ENCODE data around the gene B3GNT2. TPM values are rescaled to one million over a fixed set of nuclear protein-coding genes. Genes with fewer than 3 reads are reported as not detected.

The B3GNT2 gene
- total RNA-seq, 4 donors from 2014 or later, result 16.9 to 36.9 (median 20.3) TPM

GRCh38 chr2:62203459-62203858 is 7.5 kb downstream of the B3GNT2 start:
- peaks cover 40% of the 10 kb centered on the region for H3K4me1 ChIP-seq
- no peak overlapping the region for H3K27ac ChIP-seq
- H3K9me3 ChIP-seq, result no peaks in the 10 kb centered on the region

GRCh38 chr2:62204998-62205496 is 9.1 kb downstream of the B3GNT2 start:
- WGBS, result 69% methylated on average over 14 of the region's 14 CpGs
- H3K4me1 ChIP-seq, result peaks cover 35% of the 10 kb centered on the region
- TF ChIP-seq EP300 (IDR thresholded peaks at IDR 0.05) (no peak), POLR2A (IDR thresholded peaks at IDR 0.05) (no peak), CTCF (IDR thresholded peaks at IDR 0.05) (no peak), POLR2AphosphoS5 (IDR thresholded peaks at IDR 0.05) (no peak)
- no peak overlapping the region for H3K27ac ChIP-seq
- H3K4me3 ChIP-seq, result no peak overlapping the region
- no peak for DNase-seq (ENCODE audit: low spot score in 2 of 2)
- H3K9me3 ChIP-seq, result no peaks in the 10 kb centered on the region
- no peaks in the 10 kb centered on the region for H3K27me3 ChIP-seq
- H3K36me3 ChIP-seq, result no peaks in the 10 kb centered on the region

More at GRCh38 chr2:62203459-62203858, 7.5 kb downstream of the B3GNT2 start:
- no peak for DNase-seq (ENCODE audit: low spot score in 2 of 2)
- TF ChIP-seq POLR2AphosphoS5 (IDR thresholded peaks at IDR 0.05) (no peak), POLR2A (IDR thresholded peaks at IDR 0.05) (no peak), CTCF (IDR thresholded peaks at IDR 0.05) (no peak), EP300 (IDR thresholded peaks at IDR 0.05) (no peak)
- 96% methylated on average over 1 of the region's 1 CpG for WGBS
- Histone ChIP-seq H3K4me3 (no peak overlapping the region), H3K36me3 (no peaks in the 10 kb centered on the region), H3K27me3 (no peaks in the 10 kb centered on the region)

GRCh38 chr2:62205554-62205953 is 9.6 kb downstream of the B3GNT2 start:
- TF ChIP-seq CTCF (IDR thresholded peaks at IDR 0.05), result no peak
- no peak for TF ChIP-seq POLR2AphosphoS5 (IDR thresholded peaks at IDR 0.05)
- no peak for TF ChIP-seq POLR2A (IDR thresholded peaks at IDR 0.05)
- TF ChIP-seq EP300 (IDR thresholded peaks at IDR 0.05), result no peak
- H3K4me1 ChIP-seq, result peaks cover 30% of the 10 kb centered on the region
- H3K9me3 ChIP-seq, result no peaks in the 10 kb centered on the region
- H3K27me3 ChIP-seq, result no peaks in the 10 kb centered on the region
- no peaks in the 10 kb centered on the region for H3K36me3 ChIP-seq
- no peak overlapping the region for H3K27ac ChIP-seq
- H3K4me3 ChIP-seq, result no peak overlapping the region
- DNase-seq (ENCODE audit: low spot score in 2 of 2), result no peak
- WGBS, result 83% methylated on average over 6 of the region's 6 CpGs

- Histone ChIP-seq H3K9me3 (no peaks in the 10 kb centered on the region), H3K27ac (no peak overlapping the region), H3K4me1 (peaks cover 28% of the 10 kb centered on the region), H3K36me3 (no peaks in the 10 kb centered on the region), H3K4me3 (no peak overlapping the region), H3K27me3 (no peaks in the 10 kb centered on the region)
- no peak for DNase-seq (ENCODE audit: low spot score in 2 of 2)
- TF ChIP-seq POLR2AphosphoS5 (IDR thresholded peaks at IDR 0.05) (no peak), EP300 (IDR thresholded peaks at IDR 0.05) (no peak), POLR2A (IDR thresholded peaks at IDR 0.05) (no peak), CTCF (IDR thresholded peaks at IDR 0.05) (no peak)
- 94% methylated on average over 5 of the region's 5 CpGs for WGBS
Observed at GRCh38 chr2:62206024-62206423, 10.1 kb downstream of the B3GNT2 start.

- no peaks in the 10 kb centered on the region for H3K27me3 ChIP-seq
- no peak overlapping the region for H3K4me3 ChIP-seq
- no peaks in the 10 kb centered on the region for H3K9me3 ChIP-seq
- WGBS, result 93% methylated on average over 10 of the region's 10 CpGs
- TF ChIP-seq POLR2A (IDR thresholded peaks at IDR 0.05) (no peak), EP300 (IDR thresholded peaks at IDR 0.05) (no peak), POLR2AphosphoS5 (IDR thresholded peaks at IDR 0.05) (no peak), CTCF (IDR thresholded peaks at IDR 0.05) (no peak)
- no peaks in the 10 kb centered on the region for H3K36me3 ChIP-seq
- DNase-seq (ENCODE audit: low spot score in 2 of 2), result no peak
- no peak overlapping the region for H3K27ac ChIP-seq
- H3K4me1 ChIP-seq, result peaks cover 19% of the 10 kb centered on the region
Observed at GRCh38 chr2:62207491-62207890, 11.6 kb downstream of the B3GNT2 start.

Measured in suprapubic skin (tissue), 4 donors.